Parathyroid adenoma (tissue), 2 donors: Measurements from ENCODE around the gene DOCK10.

Source experiments
- H2AFZ ChIP-seq: fragments of 300-600 bp; sonication (generic); one replicate; pipeline ENCODE4 v1.7.0; 2017; ENCODE audit warnings: antibody characterized with exemption, mild to moderate bottlenecking
- H3K27ac ChIP-seq: fragments of 300-600 bp; sonication (generic); one replicate; pipeline ENCODE4 v1.7.0; 2017
- H3K27me3 ChIP-seq: fragments of 300-600 bp; sonication (generic); one replicate; pipeline ENCODE4 v1.7.0; 2017; ENCODE audit warnings: low read length; ENCODE audit not compliant: control insufficient read depth, insufficient read depth
- H3K36me3 ChIP-seq: fragments of 300-600 bp; sonication (generic); one replicate; pipeline ENCODE4 v1.7.0; 2017; ENCODE audit warnings: low read length; ENCODE audit not compliant: control insufficient read depth, insufficient read depth
- H3K4me1 ChIP-seq: fragments of 300-600 bp; sonication (generic); one replicate; pipeline ENCODE4 v1.7.0; 2017; ENCODE audit warnings: control low read depth
- H3K4me2 ChIP-seq: fragments of 300-600 bp; sonication (generic); one replicate; pipeline ENCODE4 v1.7.0; 2017; ENCODE audit warnings: low read length
- H3K4me3 ChIP-seq: fragments of 300-600 bp; sonication (generic); one replicate; pipeline ENCODE4 v1.7.0; 2017; ENCODE audit warnings: low read depth, low read length
- H3K79me2 ChIP-seq: fragments of 300-600 bp; sonication (generic); one replicate; pipeline ENCODE4 v1.7.0; 2017; ENCODE audit warnings: control low read depth
- H3K9ac ChIP-seq: fragments of 300-600 bp; sonication (generic); one replicate; pipeline ENCODE4 v1.7.0; 2017; ENCODE audit warnings: mild to moderate bottlenecking
- H3K9me3 ChIP-seq: fragments of 300-600 bp; sonication (generic); one replicate; pipeline ENCODE4 v1.7.0; 2017; ENCODE audit warnings: low read length; ENCODE audit not compliant: control insufficient read depth
- TF ChIP-seq, protein P1 (sequence below): fragments of 300-600 bp; sonication (generic); IDR thresholded peaks from one replicate; pipeline ENCODE4 v1.7.0; 2017; ENCODE audit warnings: antibody characterized with exemption, mild to moderate bottlenecking
- donor health status: primary hyperparathyroidism.

DOCK10 gene

DNA sequence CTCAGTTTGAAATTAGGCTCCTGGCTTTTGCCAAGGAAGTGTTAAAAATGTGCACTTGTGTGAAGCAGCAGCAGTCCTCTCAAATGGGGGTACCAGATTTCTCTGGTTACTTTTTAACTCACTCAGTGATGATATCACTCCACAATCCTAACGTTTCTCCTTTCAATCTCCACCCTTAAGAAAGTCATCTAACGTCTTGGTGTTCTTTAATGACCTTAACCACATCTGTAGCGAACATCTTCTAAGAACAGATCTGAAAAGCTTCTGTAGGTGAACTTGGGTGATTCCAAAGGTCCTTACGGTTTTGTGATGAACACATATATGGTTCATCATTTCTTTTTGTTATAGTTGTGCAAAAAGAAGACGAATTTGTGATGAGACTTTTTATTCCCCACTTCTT, 73.2 kb downstream of the DOCK10 start:
- no peaks in the 10 kb centered on the region for H3K27me3 ChIP-seq
- TF ChIP-seq, protein P1, sequence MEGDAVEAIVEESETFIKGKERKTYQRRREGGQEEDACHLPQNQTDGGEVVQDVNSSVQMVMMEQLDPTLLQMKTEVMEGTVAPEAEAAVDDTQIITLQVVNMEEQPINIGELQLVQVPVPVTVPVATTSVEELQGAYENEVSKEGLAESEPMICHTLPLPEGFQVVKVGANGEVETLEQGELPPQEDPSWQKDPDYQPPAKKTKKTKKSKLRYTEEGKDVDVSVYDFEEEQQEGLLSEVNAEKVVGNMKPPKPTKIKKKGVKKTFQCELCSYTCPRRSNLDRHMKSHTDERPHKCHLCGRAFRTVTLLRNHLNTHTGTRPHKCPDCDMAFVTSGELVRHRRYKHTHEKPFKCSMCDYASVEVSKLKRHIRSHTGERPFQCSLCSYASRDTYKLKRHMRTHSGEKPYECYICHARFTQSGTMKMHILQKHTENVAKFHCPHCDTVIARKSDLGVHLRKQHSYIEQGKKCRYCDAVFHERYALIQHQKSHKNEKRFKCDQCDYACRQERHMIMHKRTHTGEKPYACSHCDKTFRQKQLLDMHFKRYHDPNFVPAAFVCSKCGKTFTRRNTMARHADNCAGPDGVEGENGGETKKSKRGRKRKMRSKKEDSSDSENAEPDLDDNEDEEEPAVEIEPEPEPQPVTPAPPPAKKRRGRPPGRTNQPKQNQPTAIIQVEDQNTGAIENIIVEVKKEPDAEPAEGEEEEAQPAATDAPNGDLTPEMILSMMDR, result no peak
- H3K9me3 ChIP-seq, result no peaks in the 10 kb centered on the region
- H3K36me3 ChIP-seq, result no peaks in the 10 kb centered on the region
- no peak overlapping the region for H3K9ac ChIP-seq
- H3K4me3 ChIP-seq, result no peak overlapping the region
- no peaks in the 10 kb centered on the region for H3K79me2 ChIP-seq
- H3K4me2 ChIP-seq, result no peak overlapping the region
- no peak overlapping the region for H3K27ac ChIP-seq
- no peaks in the 10 kb centered on the region for H3K4me1 ChIP-seq
- H2AFZ ChIP-seq, result no peak overlapping the region

DNA sequence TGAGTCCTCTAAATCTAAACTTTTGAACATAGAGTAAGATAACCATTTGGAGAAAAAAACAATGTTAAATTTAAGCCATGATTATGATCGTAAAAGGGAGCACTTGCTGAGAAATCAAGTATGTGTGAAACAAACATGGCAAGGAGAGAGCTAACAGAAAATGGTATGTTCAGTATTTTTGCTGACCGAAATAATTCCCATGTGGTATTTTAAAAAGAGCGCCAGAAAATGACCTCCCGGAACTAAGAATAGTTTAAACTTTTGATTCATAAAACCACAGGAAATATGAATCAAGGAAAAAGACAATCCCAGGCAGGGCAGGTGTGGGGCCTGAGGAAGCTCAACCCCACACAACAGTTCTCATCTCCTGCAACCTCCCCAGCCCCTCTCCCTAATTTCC, 74.2 kb downstream of the DOCK10 start:
- no peak overlapping the region for H3K27ac ChIP-seq
- no peaks in the 10 kb centered on the region for H3K36me3 ChIP-seq
- H3K4me1 ChIP-seq, result no peaks in the 10 kb centered on the region
- no peaks in the 10 kb centered on the region for H3K27me3 ChIP-seq
- no peaks in the 10 kb centered on the region for H3K79me2 ChIP-seq
- no peaks in the 10 kb centered on the region for H3K9me3 ChIP-seq
- H3K9ac ChIP-seq, result no peak overlapping the region
- H3K4me2 ChIP-seq, result no peak overlapping the region
- H3K4me3 ChIP-seq, result no peak overlapping the region
- TF ChIP-seq, protein P1, result no peak
- H2AFZ ChIP-seq, result no peak overlapping the region

DNA sequence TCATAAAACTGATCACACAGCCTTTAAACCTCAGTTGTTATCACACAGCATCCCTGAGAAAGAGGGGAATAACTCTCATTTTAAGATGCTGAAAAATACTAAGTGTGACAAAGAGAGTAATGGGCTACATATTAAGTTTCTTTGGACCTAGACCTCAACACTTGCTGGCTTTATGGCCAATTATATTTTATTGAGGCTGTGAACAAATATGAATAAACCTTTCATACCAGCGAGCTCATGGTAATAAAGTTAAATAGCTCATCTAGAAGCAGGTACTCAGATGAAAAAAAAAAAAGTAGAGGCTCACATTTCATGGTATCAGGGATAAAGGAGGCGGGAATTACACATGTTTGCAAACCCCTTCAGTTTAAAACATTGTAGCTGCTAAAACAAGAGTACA, 75.7 kb downstream of the DOCK10 start:
- Histone ChIP-seq H3K9me3 (no peaks in the 10 kb centered on the region), H3K27ac (no peak overlapping the region), H3K4me2 (no peak overlapping the region), H3K79me2 (no peaks in the 10 kb centered on the region), H2AFZ (no peak overlapping the region), H3K9ac (no peak overlapping the region), H3K4me1 (no peaks in the 10 kb centered on the region), H3K36me3 (no peaks in the 10 kb centered on the region), H3K27me3 (no peaks in the 10 kb centered on the region), H3K4me3 (no peak overlapping the region)
- TF ChIP-seq, protein P1, result no peak

DNA sequence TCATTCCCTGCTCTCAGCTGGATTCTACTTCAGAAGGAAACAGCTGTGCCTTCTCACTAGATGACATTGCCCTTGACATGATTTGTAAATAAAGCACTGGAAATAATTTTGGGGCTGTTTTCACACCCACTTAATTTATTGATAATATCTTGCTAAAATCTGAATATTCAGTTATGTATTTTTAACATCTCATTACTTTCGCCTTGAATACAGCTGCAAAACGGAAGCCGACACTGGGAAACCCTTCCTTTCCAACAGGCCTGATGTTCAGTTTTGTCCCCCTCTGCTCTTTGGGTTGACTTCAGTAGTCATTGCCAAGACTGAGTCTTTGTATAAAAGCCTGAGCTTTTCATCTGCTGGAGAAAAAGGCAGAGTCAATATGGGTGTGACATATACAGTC, 82.7 kb downstream of the DOCK10 start:
- Histone ChIP-seq H3K36me3 (no peaks in the 10 kb centered on the region), H2AFZ (no peak overlapping the region), H3K27me3 (peaks cover 2% of the 10 kb centered on the region), H3K9ac (no peak overlapping the region), H3K4me1 (no peaks in the 10 kb centered on the region), H3K27ac (no peak overlapping the region), H3K9me3 (no peaks in the 10 kb centered on the region), H3K4me3 (no peak overlapping the region), H3K4me2 (no peak overlapping the region), H3K79me2 (no peaks in the 10 kb centered on the region)
- TF ChIP-seq, protein P1, result no peak

DNA sequence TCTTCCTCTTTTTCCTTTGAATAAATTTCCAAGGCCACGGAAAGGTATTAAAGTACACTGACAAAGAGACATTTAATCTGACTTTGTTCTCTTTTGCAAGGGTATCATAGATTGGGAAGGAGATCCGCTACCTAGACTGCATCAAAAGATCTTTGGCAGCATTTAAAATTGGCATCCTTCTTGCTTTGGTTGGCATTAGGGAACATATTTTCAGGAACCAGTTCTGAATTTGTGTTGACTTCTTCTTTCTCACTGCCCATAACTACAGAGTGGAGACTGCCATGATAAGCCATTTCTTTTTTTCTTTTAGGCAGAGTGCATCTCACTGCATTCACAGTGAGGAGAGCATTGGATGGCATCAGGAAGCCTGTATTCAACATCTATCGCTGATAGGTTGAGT, 83.4 kb downstream of the DOCK10 start:
- Histone ChIP-seq H3K36me3 (no peaks in the 10 kb centered on the region), H3K27ac (no peak overlapping the region), H3K4me1 (no peaks in the 10 kb centered on the region), H3K4me2 (no peak overlapping the region), H3K79me2 (no peaks in the 10 kb centered on the region), H3K27me3 (peaks cover 2% of the 10 kb centered on the region), H2AFZ (peak overlapping the region; percentile 11), H3K9ac (no peak overlapping the region), H3K4me3 (no peak overlapping the region), H3K9me3 (no peaks in the 10 kb centered on the region)
- TF ChIP-seq, protein P1, result no peak
